ENCODE results near the gene REC114. TPM values are rescaled to one million over a fixed set of nuclear protein-coding genes. Genes with fewer than 3 reads are reported as not detected.
"Not testable (repeated sequence)": the region's sequence is repeated elsewhere in the genome, so short reads cannot be mapped to it uniquely, and the experiment has no call there.

REC114 gene
- polyA plus RNA-seq, 1 donor, result 0.15 TPM

GRCh38 chr15:73483053-73483452, 40.1 kb downstream of the REC114 start:
- H3K4me3 ChIP-seq (ENCODE audit: low read length), result no peak overlapping the region
- DNase-seq, result no peak
- H3K36me3 ChIP-seq (ENCODE audit: control insufficient read depth, insufficient read depth, low read length), result no peaks in the 10 kb centered on the region
- H3K27me3 ChIP-seq (ENCODE audit: control insufficient read depth, insufficient read depth, low read length), result peaks cover 3% of the 10 kb centered on the region
- WGBS (ENCODE audit: insufficient coverage, low lambda C conversion rate), result 100% methylated on average over 1 of the region's 4 CpGs
- H3K27ac ChIP-seq (ENCODE audit: low read length), result no peak overlapping the region
- peaks cover 3% of the 10 kb centered on the region for H3K4me1 ChIP-seq (ENCODE audit: control insufficient read depth, insufficient read depth, low read length)
- H3K9me3 ChIP-seq (ENCODE audit: control insufficient read depth, low read depth, low read length), result no peaks in the 10 kb centered on the region

GRCh38 chr15:73485372-73485771, 42.4 kb downstream of the REC114 start:
- no peaks in the 10 kb centered on the region for H3K9me3 ChIP-seq (ENCODE audit: control insufficient read depth, low read depth, low read length)
- no peak overlapping the region for H3K27ac ChIP-seq (ENCODE audit: low read length)
- H3K4me3 ChIP-seq (ENCODE audit: low read length), result no peak overlapping the region
- WGBS (ENCODE audit: insufficient coverage, low lambda C conversion rate), result no CpG with 5 or more reads among the region's 5 CpGs
- peaks cover 3% of the 10 kb centered on the region for H3K27me3 ChIP-seq (ENCODE audit: control insufficient read depth, insufficient read depth, low read length)
- no peaks in the 10 kb centered on the region for H3K36me3 ChIP-seq (ENCODE audit: control insufficient read depth, insufficient read depth, low read length)
- peaks cover 3% of the 10 kb centered on the region for H3K4me1 ChIP-seq (ENCODE audit: control insufficient read depth, insufficient read depth, low read length)
- peak; percentile 11 to 22 for DNase-seq

GRCh38 chr15:73485885-73486284, 42.9 kb downstream of the REC114 start:
- H3K4me1 ChIP-seq (ENCODE audit: control insufficient read depth, insufficient read depth, low read length); H3K4me3 ChIP-seq (ENCODE audit: low read length); H3K27ac ChIP-seq (ENCODE audit: low read length); H3K9me3 ChIP-seq (ENCODE audit: control insufficient read depth, low read depth, low read length); H3K36me3 ChIP-seq (ENCODE audit: control insufficient read depth, insufficient read depth, low read length); H3K27me3 ChIP-seq (ENCODE audit: control insufficient read depth, insufficient read depth, low read length): not testable (repeated sequence)
- 0% methylated on average over 1 of the region's 8 CpGs for WGBS (ENCODE audit: insufficient coverage, low lambda C conversion rate)
- peak; percentile 17 to 21 for DNase-seq

GRCh38 chr15:73488698-73489097, 45.7 kb downstream of the REC114 start:
- WGBS (ENCODE audit: insufficient coverage, low lambda C conversion rate), result 80% methylated on average over 1 of the region's 1 CpG
- DNase-seq, result no peak
- H3K27me3 ChIP-seq (ENCODE audit: control insufficient read depth, insufficient read depth, low read length), result peaks cover 3% of the 10 kb centered on the region
- no peak overlapping the region for H3K27ac ChIP-seq (ENCODE audit: low read length)
- peaks cover 3% of the 10 kb centered on the region for H3K4me1 ChIP-seq (ENCODE audit: control insufficient read depth, insufficient read depth, low read length)
- H3K4me3 ChIP-seq (ENCODE audit: low read length), result no peak overlapping the region
- no peaks in the 10 kb centered on the region for H3K9me3 ChIP-seq (ENCODE audit: control insufficient read depth, low read depth, low read length)
- H3K36me3 ChIP-seq (ENCODE audit: control insufficient read depth, insufficient read depth, low read length), result no peaks in the 10 kb centered on the region

- Histone ChIP-seq H3K4me3 (ENCODE audit: low read length) (no peak overlapping the region), H3K36me3 (ENCODE audit: control insufficient read depth, insufficient read depth, low read length) (no peaks in the 10 kb centered on the region), H3K9me3 (ENCODE audit: control insufficient read depth, low read depth, low read length) (no peaks in the 10 kb centered on the region), H3K27ac (ENCODE audit: low read length) (no peak overlapping the region), H3K27me3 (ENCODE audit: control insufficient read depth, insufficient read depth, low read length) (peaks cover 4% of the 10 kb centered on the region), H3K4me1 (ENCODE audit: control insufficient read depth, insufficient read depth, low read length) (no peaks in the 10 kb centered on the region)
- no CpG with 5 or more reads among the region's 2 CpGs for WGBS (ENCODE audit: insufficient coverage, low lambda C conversion rate)
- no peak for DNase-seq
Measured at GRCh38 chr15:73493922-73494321, 51.0 kb downstream of the REC114 start.

GRCh38 chr15:73495181-73495580, 52.2 kb downstream of the REC114 start:
- no peak for DNase-seq
- Histone ChIP-seq H3K27ac (ENCODE audit: low read length) (no peak overlapping the region), H3K36me3 (ENCODE audit: control insufficient read depth, insufficient read depth, low read length) (no peaks in the 10 kb centered on the region), H3K27me3 (ENCODE audit: control insufficient read depth, insufficient read depth, low read length) (peaks cover 4% of the 10 kb centered on the region), H3K9me3 (ENCODE audit: control insufficient read depth, low read depth, low read length) (no peaks in the 10 kb centered on the region), H3K4me1 (ENCODE audit: control insufficient read depth, insufficient read depth, low read length) (no peaks in the 10 kb centered on the region), H3K4me3 (ENCODE audit: low read length) (no peak overlapping the region)
- no CpG with 5 or more reads among the region's 3 CpGs for WGBS (ENCODE audit: insufficient coverage, low lambda C conversion rate)

- no peak overlapping the region for H3K27ac ChIP-seq (ENCODE audit: low read length)
- no peaks in the 10 kb centered on the region for H3K4me1 ChIP-seq (ENCODE audit: control insufficient read depth, insufficient read depth, low read length)
- H3K4me3 ChIP-seq (ENCODE audit: low read length), result no peak overlapping the region
- no peaks in the 10 kb centered on the region for H3K9me3 ChIP-seq (ENCODE audit: control insufficient read depth, low read depth, low read length)
- H3K27me3 ChIP-seq (ENCODE audit: control insufficient read depth, insufficient read depth, low read length), result peaks cover 2% of the 10 kb centered on the region
- no peak for DNase-seq
- H3K36me3 ChIP-seq (ENCODE audit: control insufficient read depth, insufficient read depth, low read length), result no peaks in the 10 kb centered on the region
Measured at GRCh38 chr15:73500696-73501095, 57.7 kb downstream of the REC114 start.

- Histone ChIP-seq H3K36me3 (ENCODE audit: control insufficient read depth, insufficient read depth, low read length) (no peaks in the 10 kb centered on the region), H3K4me3 (ENCODE audit: low read length) (no peak overlapping the region), H3K27me3 (ENCODE audit: control insufficient read depth, insufficient read depth, low read length) (no peaks in the 10 kb centered on the region), H3K9me3 (ENCODE audit: control insufficient read depth, low read depth, low read length) (no peaks in the 10 kb centered on the region), H3K4me1 (ENCODE audit: control insufficient read depth, insufficient read depth, low read length) (no peaks in the 10 kb centered on the region), H3K27ac (ENCODE audit: low read length) (no peak overlapping the region)
- DNase-seq, result no peak
Measured at GRCh38 chr15:73504885-73505284, 61.9 kb downstream of the REC114 start.

- Histone ChIP-seq H3K27ac (ENCODE audit: low read length) (no peak overlapping the region), H3K9me3 (ENCODE audit: control insufficient read depth, low read depth, low read length) (no peaks in the 10 kb centered on the region), H3K4me1 (ENCODE audit: control insufficient read depth, insufficient read depth, low read length) (no peaks in the 10 kb centered on the region), H3K36me3 (ENCODE audit: control insufficient read depth, insufficient read depth, low read length) (no peaks in the 10 kb centered on the region), H3K27me3 (ENCODE audit: control insufficient read depth, insufficient read depth, low read length) (no peaks in the 10 kb centered on the region), H3K4me3 (ENCODE audit: low read length) (no peak overlapping the region)
- DNase-seq, result no peak
- WGBS (ENCODE audit: insufficient coverage, low lambda C conversion rate), result no CpG with 5 or more reads among the region's 1 CpG
Measured at GRCh38 chr15:73515527-73515926, 72.6 kb downstream of the REC114 start.

GRCh38 chr15:73517566-73517965, 74.6 kb downstream of the REC114 start:
- Histone ChIP-seq H3K27me3 (ENCODE audit: control insufficient read depth, insufficient read depth, low read length) (no peaks in the 10 kb centered on the region), H3K27ac (ENCODE audit: low read length) (no peak overlapping the region), H3K4me1 (ENCODE audit: control insufficient read depth, insufficient read depth, low read length) (no peaks in the 10 kb centered on the region), H3K36me3 (ENCODE audit: control insufficient read depth, insufficient read depth, low read length) (no peaks in the 10 kb centered on the region), H3K4me3 (ENCODE audit: low read length) (no peak overlapping the region), H3K9me3 (ENCODE audit: control insufficient read depth, low read depth, low read length) (no peaks in the 10 kb centered on the region)
- no peak for DNase-seq
- WGBS (ENCODE audit: insufficient coverage, low lambda C conversion rate), result no CpG with 5 or more reads among the region's 2 CpGs

- 40% methylated on average over 2 of the region's 3 CpGs for WGBS (ENCODE audit: insufficient coverage, low lambda C conversion rate)
- Histone ChIP-seq H3K4me3 (ENCODE audit: low read length) (no peak overlapping the region), H3K27me3 (ENCODE audit: control insufficient read depth, insufficient read depth, low read length) (no peaks in the 10 kb centered on the region), H3K9me3 (ENCODE audit: control insufficient read depth, low read depth, low read length) (no peaks in the 10 kb centered on the region), H3K4me1 (ENCODE audit: control insufficient read depth, insufficient read depth, low read length) (no peaks in the 10 kb centered on the region), H3K36me3 (ENCODE audit: control insufficient read depth, insufficient read depth, low read length) (no peaks in the 10 kb centered on the region), H3K27ac (ENCODE audit: low read length) (no peak overlapping the region)
- no peak for DNase-seq
Measured at GRCh38 chr15:73518180-73518862, 75.4 kb downstream of the REC114 start.

Measured in large intestine (tissue), 3 donors.